GM21786 (cell line): Measurements from ENCODE around the gene SPAST.
A peak's percentile ranks its signal among the peaks of the same experiment; 100 is the strongest.
"Not testable (repeated sequence)": the region's sequence is repeated elsewhere in the genome, so short reads cannot be mapped to it uniquely, and the experiment has no call there.

Experiments
- ATAC-seq: cut with Tn5 transposase; IDR thresholded peaks from one replicate; pipeline ENCODE4 v1.9.1; 2021; ENCODE audit not compliant: unreplicated experiment

SPAST gene

GRCh38 chr2:32063310-32064020, at the start of gene SPAST:
SPAST (plus strand) TSS chr2:32063556; CDS start chr2:32063832, 276 bp downstream.
- peak; percentile 96 for ATAC-seq

DNA sequence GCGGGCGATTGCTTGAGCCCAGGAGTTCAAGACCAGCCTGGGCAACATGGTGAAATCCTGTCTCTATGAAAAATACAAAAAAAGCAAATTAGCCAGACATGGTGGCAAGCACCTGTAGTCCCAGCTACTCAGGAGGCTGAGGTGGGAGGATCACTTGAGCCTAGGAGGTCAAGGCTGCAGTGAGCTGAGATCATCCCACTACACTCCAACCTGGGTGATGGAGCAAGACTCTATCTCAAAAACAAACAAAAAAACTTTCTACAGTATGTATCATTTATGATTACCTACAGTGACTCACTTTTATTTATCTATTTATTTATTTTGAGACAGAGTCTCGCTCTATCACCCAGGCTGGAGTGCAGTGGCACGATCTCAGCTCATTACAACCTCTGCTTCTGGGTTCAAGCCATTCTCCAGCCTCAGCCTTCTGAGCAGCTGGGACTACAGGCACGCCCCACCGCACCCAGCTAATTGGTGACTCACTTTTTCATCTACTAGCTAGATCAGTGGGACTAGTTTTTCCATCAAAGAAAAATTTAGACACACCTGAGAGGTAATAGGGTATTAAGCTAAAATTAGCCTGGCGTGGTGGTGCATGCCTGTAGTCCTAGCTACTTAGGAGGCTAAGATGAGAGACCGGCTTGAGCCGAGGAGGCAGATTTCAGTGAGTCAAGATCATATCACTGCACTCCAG, 44.4 kb upstream of the SPAST start:
- ATAC-seq, result not testable (repeated sequence)

DNA sequence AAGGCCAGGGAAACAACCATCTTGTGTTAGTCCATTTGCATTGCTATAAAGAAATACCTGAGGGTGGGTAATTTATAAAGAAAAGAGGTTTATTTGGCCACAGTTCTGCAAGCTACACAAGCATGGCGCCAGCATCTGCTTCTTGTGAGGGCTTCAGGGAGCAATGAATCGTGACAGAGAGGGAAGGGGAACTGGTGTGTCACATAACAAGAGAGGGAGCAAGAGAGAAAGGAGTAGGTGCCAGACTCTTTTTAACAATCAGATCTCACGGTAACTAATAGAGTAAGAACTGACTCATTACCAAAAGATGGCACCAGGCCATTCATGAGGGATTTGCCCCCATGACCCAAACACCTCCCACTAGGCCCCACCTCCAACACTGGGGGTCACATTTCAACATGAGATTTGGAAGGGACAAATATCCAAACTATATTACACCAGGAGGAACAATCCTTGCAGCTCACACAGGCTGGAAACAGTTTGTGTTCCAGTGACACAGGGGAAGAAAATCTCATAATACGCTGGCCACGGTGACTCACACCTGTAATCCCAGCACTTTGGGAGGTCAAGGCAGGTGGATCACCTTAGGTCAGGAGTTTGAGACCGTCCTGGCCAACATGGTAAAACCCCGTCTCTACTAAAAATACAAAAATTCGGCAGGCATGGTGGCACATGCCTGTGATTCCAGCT, 29.0 kb upstream of the SPAST start:
- not testable (repeated sequence) for ATAC-seq

GRCh38 chr2:32039447-32040219, 23.7 kb upstream of the SPAST start, which contains the start of gene DPY30:
DPY30 (minus strand) TSS chr2:32039805; CDS start chr2:32039456, 349 bp downstream.
- peak; percentile 92 for ATAC-seq

- no peak for ATAC-seq
Measured at GRCh38 chr2:32043561-32043960, 19.8 kb upstream of the SPAST start.

- ATAC-seq, result no peak
Measured at GRCh38 chr2:32051836-32052439, 11.4 kb upstream of the SPAST start.

DNA sequence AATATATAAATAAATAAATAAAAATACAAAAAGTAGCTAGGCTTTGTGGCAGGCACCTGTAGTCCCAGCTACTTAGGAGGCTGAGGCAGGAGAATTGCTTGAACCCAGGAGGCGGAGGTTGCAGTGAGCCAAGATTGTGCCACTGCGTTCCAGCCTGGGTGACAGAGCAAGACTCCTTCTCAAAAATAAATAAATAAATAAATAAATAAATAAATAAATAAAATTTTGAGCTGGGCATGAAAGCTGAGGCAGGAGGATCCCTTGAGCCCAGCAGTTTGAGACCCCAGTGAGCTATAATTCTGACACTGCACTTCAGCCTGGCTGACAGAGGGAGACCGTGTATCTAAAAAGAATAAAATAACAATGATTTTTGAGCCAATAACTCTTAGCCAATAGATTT, 8.8 kb upstream of the SPAST start:
- not testable (repeated sequence) for ATAC-seq

- ATAC-seq, result no peak
Measured at GRCh38 chr2:32058130-32058529, 5.2 kb upstream of the SPAST start.

DNA sequence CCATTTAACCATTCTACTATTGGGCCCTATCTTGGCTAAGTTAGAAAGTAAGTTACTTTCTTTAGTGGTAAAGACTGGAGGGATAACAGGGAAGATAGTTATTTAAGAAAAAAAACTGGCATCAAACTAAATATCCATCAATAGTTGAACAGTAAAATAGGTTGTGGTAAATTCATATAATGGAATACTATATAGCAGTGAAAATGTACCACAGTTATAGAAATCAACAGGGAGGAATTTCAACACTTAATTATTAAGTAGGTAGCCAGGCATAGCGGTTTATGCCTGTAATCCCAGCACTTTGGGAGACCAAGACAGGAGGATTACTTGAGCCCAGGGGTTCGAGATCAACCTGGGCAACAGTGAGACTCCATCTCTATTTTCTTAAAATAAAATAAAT, 3.1 kb upstream of the SPAST start:
- ATAC-seq, result no peak

- no peak for ATAC-seq
Measured at GRCh38 chr2:32061430-32061829, 1.9 kb upstream of the SPAST start.

- no peak for ATAC-seq
Measured at GRCh38 chr2:32061973-32062861, 1.1 kb upstream of the SPAST start.

- ATAC-seq, result peak; percentile 12
Measured at GRCh38 chr2:32064021-32064601, 755 bp downstream of the SPAST start.

GRCh38 chr2:32064713-32065112, 1.4 kb downstream of the SPAST start:
- ATAC-seq, result no peak

DNA sequence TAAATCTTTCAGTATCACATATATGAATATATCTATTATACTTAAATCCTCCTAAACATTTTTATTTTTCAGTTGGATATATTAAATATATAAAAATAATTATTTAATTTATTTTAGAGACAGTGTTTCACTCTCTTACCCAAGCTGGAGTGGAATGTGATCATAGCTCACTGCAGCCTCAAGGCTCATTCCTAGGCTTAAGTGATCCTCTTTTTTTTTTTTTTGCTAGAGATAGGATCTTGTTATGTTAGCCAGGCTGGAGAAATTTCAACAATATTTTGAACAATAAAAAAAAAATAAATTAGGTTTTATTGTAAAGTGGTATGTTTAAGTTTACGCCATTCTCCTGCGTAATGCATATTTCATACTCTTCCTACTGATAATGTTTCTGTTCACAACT, 4.2 kb downstream of the SPAST start:
- no peak for ATAC-seq

DNA sequence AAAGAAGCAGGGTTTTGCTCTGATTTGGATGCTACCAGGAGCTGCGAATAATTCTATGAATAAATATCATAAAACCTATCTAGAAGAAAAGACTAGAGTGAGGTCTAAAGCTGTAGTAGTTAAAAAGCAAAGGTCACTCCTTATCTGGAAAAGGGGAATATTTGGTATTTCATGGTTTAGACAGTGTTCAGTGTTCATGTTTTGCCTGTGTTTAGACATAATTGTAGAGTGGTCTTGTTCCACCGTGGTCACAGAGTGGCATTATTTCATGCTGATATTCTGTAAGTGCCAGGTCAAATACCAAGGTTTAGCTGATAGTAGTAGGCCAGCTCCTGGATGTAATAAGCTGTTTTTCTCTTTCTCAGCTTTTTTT, 10.8 kb downstream of the SPAST start:
- ATAC-seq, result no peak

DNA sequence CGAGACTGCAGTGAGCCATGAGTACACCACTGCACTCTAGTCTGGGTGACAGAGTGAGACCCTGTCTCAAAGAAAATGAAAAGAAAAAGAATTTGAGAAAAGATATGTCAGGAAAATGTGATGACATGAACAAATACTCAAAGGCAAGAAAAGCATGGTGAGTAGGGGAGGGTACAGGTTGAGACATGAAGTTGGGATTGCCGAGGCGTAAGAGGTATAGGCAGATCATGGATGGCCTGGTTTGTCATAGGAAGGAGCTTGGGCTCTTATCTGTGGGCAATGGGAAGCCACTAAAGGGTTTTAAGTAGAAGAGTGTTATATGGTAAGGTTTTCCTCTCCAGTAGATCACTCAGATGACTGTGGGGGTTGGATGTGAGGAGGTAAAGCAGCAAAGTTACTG, 32.3 kb downstream of the SPAST start:
- no peak for ATAC-seq

DNA sequence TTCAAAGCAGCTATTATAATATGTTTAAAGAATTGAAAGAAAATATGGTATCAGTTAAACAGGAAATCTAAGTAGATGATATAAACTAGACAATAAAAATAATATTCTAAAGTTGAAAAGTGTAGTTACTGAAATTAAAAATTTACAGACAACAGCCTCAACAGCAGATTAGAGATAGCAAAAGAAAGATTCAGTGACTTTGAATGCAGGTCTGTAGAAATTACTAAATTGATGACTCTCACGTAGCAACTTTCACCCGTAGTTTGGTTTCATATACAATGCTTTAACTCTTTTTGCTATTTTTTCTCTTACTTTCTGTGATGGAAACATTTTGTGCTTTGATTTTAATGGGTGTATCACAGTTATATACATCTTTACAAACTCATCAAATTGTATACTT, 44.8 kb downstream of the SPAST start:
- no peak for ATAC-seq

DNA sequence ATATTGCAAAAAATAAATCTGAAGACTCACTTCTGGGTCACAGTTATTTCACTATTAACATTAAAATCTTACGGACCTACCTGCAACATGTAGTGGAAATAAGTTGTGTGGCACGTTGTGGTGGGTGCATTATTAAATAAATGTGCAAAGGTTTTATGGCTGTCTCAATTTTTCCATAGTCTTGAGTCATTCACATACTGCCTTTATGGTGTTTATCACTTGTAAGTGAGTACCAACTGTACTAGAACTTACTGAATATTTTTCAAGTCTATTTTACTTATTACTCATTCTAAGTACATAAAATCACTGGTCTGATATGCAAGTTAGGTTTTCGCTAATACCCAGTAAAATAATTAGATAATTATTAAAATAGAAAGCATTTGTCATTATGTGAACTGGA, 54.7 kb downstream of the SPAST start:
- ATAC-seq, result no peak

- no peak for ATAC-seq
Measured at GRCh38 chr2:32119161-32119560, 55.8 kb downstream of the SPAST start.
